NB4 (cell line): ENCODE data around the gene GALNT9.
A peak's percentile ranks its signal among the peaks of the same experiment; 100 is the strongest.

Source experiments
- DNase-seq: peaks from one replicate; pipeline ENCODE4 v3.0.0; 2010; ENCODE audit warnings: low read depth
- H3K4me3 ChIP-seq: one replicate; pipeline ENCODE4 v1.5.1; 2011; ENCODE audit warnings: mild to moderate bottlenecking, low read depth, low read length, moderate library complexity
- CTCF ChIP-seq: IDR thresholded peaks from one replicate; pipeline ENCODE4 v1.5.1; 2012; ENCODE audit warnings: low read depth, low read length
- MAX ChIP-seq: IDR thresholded peaks from 2 replicates; pipeline ENCODE4 v1.6.1; 2011; ENCODE audit warnings: low read depth, low read length
- MYC ChIP-seq: IDR thresholded peaks from 2 replicates; pipeline ENCODE4 v1.6.1; 2011; ENCODE audit warnings: low read depth, low read length
- POLR2A ChIP-seq: IDR thresholded peaks from 2 replicates; pipeline ENCODE4 v1.6.1; 2011; ENCODE audit warnings: mild to moderate bottlenecking; ENCODE audit not compliant: insufficient read length; ENCODE audit errors: extremely low read depth

GALNT9 gene

GRCh38 chr12:132284071-132284826 is 45.1 kb downstream of the GALNT9 start:
- no peak overlapping the region for H3K4me3 ChIP-seq
- TF ChIP-seq POLR2A (no peak), MAX (peak; percentile 57; the same call in 1 of the 2 replicates), CTCF (peak; percentile 83), MYC (peak; percentile 68; the same call in 1 of the 2 replicates)
- peak; percentile 67 for DNase-seq

- peak; percentile 57 for DNase-seq
- H3K4me3 ChIP-seq, result no peak overlapping the region
- TF ChIP-seq POLR2A (no peak), CTCF (no peak), MAX (no peak), MYC (no peak)
Observed at GRCh38 chr12:132282950-132283771, 46.2 kb downstream of the GALNT9 start.

GRCh38 chr12:132282031-132282949 is 47.1 kb downstream of the GALNT9 start:
- no peak for DNase-seq
- H3K4me3 ChIP-seq, result no peak overlapping the region
- TF ChIP-seq MYC (no peak), POLR2A (no peak), MAX (no peak), CTCF (no peak)

GRCh38 chr12:132281038-132281437 is 48.4 kb downstream of the GALNT9 start:
- no peak overlapping the region for H3K4me3 ChIP-seq
- TF ChIP-seq CTCF (no peak), MAX (no peak), POLR2A (no peak), MYC (no peak)
- no peak for DNase-seq

GRCh38 chr12:132280406-132280805 is 49.0 kb downstream of the GALNT9 start:
- no peak for DNase-seq
- H3K4me3 ChIP-seq, result no peak overlapping the region
- TF ChIP-seq MYC, result no peak
- TF ChIP-seq CTCF, result no peak
- no peak for TF ChIP-seq MAX
- no peak for TF ChIP-seq POLR2A
